NCI-H82 treated with DMSO at 0.1 percent for 48 hours (cell line): ENCODE results near the gene RGS6.
"Not testable (repeated sequence)": the region's sequence is repeated elsewhere in the genome, so short reads cannot be mapped to it uniquely, and the experiment has no call there.

ENCODE experiments used
- DNase-seq: peaks from one replicate; lab custom pipeline; 2025; ENCODE audit not compliant: unreplicated experiment; lab: John Stamatoyannopoulos, UW

Gene RGS6

GRCh38 chr14:71932229-71932981 lies at the start of gene RGS6:
Gene RGS6 (plus strand): TSS chr14:71932429.
- DNase-seq = no peak

DNA sequence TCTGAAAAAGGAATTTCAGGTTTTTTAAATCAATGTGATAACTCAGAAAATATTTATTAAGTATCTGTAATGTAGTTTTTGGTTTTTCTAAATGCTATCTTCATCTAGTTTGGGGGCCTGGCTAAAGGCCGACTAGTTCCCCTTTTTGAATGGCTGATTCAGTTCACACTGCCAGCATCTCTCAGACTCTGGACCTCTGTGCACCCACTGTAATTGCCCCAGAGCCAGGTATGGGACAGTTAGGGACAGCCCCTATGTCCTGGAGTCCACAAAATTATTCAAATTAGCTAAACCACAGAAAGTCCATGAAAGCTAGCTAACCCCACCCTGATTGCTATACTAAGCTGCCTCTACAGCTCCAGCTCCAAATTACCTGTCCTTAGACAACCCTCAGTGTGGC lies 49.1 kb upstream of the RGS6 start:
- no peak for DNase-seq

GRCh38 chr14:71885301-71885700 lies 46.9 kb upstream of the RGS6 start:
- no peak for DNase-seq

GRCh38 chr14:71887802-71888201 lies 44.4 kb upstream of the RGS6 start:
- not testable (repeated sequence) for DNase-seq

DNA sequence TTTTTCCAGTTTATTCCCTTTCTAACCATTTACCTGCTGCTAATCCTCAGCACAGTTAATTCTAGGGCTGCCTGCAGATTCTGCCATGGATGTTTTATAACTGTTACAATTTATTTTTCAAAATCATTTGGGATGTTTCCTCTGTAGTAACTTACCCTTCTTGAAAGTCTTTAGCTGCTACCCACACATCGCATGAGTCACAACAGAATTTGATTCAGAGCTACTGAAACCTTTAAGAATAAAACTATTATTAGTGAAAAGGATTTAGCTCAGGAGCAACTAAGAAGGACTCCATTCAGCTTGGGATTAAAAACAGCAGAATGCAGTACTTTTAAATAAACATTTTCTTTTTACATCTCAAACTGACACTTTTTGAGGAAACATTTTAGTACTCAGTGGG lies 41.7 kb upstream of the RGS6 start:
- DNase-seq = no peak

GRCh38 chr14:71891185-71891584 lies 41.0 kb upstream of the RGS6 start:
- no peak for DNase-seq

- no peak for DNase-seq
These were observed 40.3 kb upstream of the RGS6 start for GRCh38 chr14:71891970-71892369.

DNA sequence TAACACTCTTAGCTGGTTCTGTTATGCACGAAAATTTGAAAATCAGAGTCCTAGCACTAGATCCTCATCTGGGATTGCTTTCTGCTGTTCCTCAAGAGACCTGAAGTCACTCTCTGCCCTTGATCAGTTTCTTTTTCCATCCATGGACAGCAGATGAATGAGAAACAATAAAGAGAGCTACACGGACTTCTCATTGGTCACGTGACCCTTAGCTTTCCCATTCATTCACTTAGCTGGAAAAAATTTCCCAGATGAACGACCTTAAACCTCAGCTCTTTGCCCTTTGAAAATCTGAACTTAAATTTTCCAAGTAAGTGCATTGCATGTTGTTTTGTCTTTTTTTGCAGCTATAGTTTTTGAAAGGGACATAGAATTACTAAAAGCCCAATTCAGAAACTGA lies 27.2 kb upstream of the RGS6 start:
- no peak for DNase-seq

DNA sequence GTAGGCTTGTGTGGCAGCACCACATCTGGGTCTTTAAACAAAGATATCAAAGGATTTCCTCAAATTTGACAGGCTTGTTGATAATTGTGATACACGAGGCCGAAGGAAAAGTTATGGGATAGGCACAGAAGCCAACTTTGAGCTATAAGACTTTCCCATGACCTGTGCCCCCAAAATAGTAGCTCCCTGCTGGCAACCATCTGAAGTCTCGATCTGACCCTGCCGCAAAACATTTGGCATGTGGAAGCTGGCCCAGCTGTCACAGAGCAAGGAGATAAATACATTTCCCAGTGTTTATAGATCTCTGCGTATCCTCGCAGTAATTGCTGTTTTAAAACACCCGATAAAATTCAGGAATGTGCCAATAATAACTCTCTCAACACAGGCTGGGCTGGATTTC lies 26.4 kb upstream of the RGS6 start:
- DNase-seq = no peak

DNA sequence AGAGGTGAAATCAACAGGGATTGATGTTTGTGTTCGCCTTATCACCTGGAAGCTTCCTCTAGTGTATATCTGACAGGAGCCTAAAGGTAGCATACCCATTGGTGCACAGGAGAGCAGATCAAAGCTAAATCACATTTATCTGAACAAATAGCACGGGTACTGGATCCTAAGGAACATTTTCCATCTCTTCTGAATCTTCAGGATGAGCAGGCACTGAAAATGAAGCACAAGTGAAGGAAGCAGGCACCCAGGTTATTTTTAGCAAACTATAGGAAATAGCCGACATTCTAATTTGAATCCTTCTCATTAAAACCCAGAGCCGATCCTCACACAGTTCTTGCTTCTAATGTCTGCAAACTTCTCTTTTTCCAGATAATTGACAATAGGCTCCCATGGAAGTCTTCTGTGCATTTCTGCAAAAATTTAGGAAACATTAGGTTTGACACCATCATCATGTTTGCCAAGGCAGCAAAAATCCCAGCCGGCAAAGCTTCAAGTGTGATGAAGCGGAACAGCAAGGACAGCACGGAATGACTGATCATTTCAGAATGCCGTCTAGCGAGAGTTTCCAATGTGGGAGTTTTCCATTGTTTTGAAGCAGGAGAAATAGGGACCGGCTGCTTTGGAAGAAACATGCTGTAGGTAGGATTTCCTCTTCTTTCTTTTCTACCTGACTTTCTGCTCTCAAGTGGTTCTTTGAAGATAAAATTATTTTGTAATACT lies 24.3 kb upstream of the RGS6 start:
- no peak for DNase-seq

DNA sequence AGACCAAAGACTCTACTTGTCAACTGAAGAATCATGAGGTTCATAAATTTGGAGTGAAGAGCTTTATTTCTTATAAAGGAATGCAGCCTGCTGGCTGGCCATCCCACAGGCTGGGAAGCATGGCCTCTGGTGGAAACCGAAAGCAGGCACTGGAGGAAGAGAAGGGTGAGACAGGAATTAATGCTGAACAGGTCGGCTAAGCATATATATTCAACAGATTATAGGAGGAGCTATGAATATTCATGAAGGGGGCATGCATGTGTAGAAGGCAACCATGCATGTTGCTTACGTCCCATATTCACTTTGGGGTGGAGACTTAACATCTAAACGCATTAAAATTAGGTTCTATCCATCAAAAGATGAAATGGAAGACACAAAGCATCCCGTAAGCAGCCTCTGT lies 20.6 kb upstream of the RGS6 start:
- no peak for DNase-seq

- DNase-seq = no peak
These were observed 18.9 kb upstream of the RGS6 start for GRCh38 chr14:71913342-71913741.

DNA sequence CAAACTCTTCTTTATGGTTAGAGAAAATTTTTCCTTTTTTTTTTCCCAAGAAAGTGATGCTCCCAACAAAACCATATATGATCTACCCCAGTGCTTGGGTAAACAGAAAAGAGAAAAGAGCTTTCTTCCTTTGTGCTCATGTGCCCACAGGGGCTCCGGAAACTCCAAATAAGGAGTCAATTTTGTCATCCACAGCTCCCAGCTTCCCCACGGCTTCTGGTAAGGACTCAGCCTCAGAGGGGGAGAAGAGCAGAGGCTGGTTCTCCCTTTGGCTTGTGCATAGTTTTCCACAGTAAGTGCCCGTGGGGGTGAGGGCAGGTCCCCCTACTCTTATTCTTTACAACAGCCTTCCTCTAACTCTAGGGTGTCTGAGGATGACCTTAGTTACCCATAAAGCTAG lies 13.3 kb upstream of the RGS6 start:
- DNase-seq = no peak

DNA sequence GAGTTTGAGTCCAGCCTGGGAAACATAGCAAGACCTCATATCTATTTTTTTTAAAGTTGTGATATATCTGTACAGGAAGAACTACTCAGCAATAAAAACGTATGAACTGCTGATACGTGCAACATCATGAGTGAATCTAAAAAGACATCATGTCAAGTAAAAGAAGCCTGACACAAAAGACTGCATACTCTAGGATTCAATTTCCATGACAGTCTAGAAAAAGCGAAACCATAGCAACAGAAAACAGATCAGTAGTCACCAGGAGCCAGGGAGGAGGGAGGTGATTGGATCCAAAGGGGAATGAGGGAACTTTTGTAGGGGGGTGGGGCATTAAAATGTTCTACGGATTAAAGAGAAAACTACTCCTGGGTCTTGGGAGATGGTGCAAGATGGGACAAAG lies 8.7 kb upstream of the RGS6 start:
- no peak for DNase-seq

DNA sequence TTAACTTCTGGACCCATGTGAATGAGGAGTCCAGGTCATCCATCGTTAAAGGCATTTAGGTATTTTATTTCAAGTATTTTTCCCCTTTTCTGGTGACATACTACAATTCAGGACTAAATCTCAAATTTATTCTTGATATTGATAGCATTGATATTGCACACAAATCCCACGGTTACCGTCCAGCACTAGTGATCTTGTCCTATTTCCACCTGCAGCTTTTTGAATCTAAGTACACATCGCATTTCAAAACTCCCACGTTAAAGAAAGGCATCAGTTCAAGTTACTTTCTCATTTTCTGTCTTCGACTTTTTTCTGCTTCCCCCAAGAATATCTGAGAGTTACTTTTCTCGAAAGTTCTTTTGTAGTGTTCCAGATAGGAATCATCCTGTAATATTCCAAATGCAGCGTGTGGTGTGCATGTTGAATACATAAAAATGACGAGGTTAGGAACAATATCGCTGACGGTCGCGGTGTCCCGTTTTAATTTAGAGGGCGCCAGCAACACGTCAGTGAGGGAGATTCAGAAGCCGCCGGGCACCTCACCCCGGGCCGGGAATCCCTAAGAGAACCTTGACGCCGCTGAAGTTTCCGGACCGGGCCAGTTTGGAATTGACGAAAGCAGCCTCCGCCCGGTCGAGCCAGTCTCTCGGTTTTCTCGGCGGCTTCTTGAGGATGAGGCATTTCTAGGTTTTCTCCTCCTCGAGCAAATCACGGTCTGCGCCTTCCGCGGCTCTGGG lies 569 bp upstream of the RGS6 start:
- DNase-seq = no peak

- no peak for DNase-seq
These were observed 865 bp downstream of the RGS6 start for GRCh38 chr14:71933001-71933587.

DNA sequence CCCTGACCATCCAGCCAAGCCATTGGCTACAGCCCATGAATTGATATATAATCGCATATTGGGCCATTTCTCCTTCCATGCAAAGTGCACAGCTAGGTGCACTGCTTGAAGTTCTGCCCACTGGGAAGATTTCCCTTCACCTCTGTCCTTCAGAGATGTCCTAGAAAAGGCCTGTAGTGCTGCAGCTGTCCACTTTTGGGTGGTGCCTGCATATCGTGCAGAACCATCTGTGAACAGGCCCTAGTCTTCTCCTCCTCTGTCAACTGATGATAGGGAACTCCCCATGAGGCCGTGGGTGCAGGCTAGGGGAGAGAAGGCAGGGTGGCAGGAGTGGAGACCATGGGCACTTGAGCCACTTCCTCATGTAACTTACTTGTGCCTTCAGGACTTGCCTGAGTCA lies 6.0 kb downstream of the RGS6 start:
- not testable (repeated sequence) for DNase-seq

GRCh38 chr14:71939344-71939743 lies 7.1 kb downstream of the RGS6 start:
- not testable (repeated sequence) for DNase-seq

DNA sequence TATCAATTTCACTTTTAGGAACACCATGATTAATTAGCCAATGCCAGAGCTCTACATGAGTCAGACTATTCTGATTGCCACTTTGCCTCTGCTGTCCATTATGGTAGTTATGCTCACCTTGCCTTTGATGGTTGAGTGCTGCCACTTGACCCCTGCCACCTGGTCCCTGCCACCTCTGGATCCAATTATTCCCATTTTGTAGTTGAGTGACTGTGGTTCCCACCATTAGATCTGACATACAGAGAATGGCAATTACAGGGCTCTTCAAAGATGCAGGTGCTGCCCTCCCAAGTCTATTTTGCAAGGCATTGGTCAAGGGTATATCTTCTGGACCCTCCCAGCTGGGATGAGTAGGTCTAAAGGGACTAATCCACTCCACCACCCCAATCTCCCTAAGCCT lies 8.3 kb downstream of the RGS6 start:
- DNase-seq = not testable (repeated sequence)

GRCh38 chr14:71941616-71942015 lies 9.4 kb downstream of the RGS6 start:
- DNase-seq = peak; percentile 8

DNA sequence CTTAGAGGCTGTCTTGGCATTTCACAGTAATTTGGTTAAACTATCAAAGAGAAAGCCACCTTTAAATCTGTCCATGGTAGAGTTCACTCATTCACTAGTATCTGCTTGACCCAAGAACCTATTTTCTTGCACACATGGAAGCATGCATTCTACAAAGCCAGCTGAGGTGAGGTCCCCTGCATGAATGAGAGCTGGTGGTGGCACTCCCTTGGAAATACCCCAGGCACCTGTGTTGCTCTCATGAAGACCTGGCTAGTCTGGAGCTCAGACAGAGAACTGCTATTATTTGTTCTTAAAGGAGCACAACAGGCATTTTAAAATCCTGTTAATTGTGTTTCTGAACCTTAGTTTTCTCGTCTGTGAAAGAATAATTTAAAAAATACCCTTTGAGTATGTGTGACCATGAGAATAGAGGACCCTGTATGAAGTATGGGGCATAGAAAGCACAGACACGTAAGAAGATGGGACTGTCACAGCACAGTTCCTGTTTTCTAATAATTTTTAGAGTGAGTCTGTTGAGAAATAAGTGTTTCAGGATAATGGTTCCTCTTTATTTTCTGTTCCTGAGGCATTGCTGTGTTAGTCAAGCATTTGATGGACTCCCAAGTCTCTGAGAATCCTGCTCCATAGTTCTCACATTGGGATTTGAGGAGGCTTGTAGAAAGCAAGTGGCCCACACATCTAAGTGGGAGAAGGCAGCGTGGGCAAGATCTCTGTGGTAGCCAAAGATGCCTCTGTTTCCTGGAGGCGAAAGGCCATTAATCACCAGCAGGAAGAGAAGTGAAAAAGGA lies 10.9 kb downstream of the RGS6 start:
- no peak for DNase-seq
